HepG2 (cell line): ENCODE measurements around the gene OSBPL10. TPM values are rescaled to one million over a fixed set of nuclear protein-coding genes. Genes with fewer than 3 reads are reported as not detected.
"Not testable (repeated sequence)": the region's sequence is repeated elsewhere in the genome, so short reads cannot be mapped to it uniquely, and the experiment has no call there.

Experiments used
- ATAC-seq: fragments of 200-7000 bp; cut with Tn5 transposase; 3 replicates; pipeline ENCODE4 v1.9.1; 2020; ENCODE audit warnings: mild to moderate bottlenecking, moderate library complexity
- BruUV-seq: library from RNA; stranded (reverse); fragments of 400-500 nt; replicated peaks from 2 replicates; lab custom pipeline; 2021; lab: Mats Ljungman, UMichigan
- CTCF ChIA-PET: fragments of 300-600 bp; formaldehyde crosslinking; extraction: SDS; loops from one replicate; lab custom pipeline; 2021; ENCODE audit warnings: low total read pairs, inconsistent platforms, low intra/inter-chr PET ratio; lab: Yijun Ruan, JAX
- POLR2A ChIA-PET: fragments of 350-600 bp; sonication (Branson Sonifier 250); formaldehyde crosslinking; loops from one replicate; lab custom pipeline; 2020; ENCODE audit warnings: antibody characterized with exemption, inconsistent platforms; lab: Yijun Ruan, JAX
- DNase-seq: peaks from one replicate; pipeline ENCODE4 v3.0.0-alpha.2; 2015; ENCODE audit warnings: low spot score
- FAIRE-seq: peaks from 3 replicates; lab custom pipeline; 2011; peaks lifted over from hg19 to GRCh38; lab: Jason Lieb, UNC
- H2AFZ ChIP-seq: one replicate; pipeline ENCODE4 v1.6.1; 2011; ENCODE audit warnings: low read length, inconsistent platforms
- H3K27ac ChIP-seq: fragments of 300-600 bp; 3 replicates; pipeline ENCODE4 v1.8.0; 2011; ENCODE audit warnings: mixed run types, mild to moderate bottlenecking, mixed read lengths, low read length, inconsistent platforms; ENCODE audit not compliant: insufficient read depth; ENCODE audit errors: extremely low read length
- H3K27me3 ChIP-seq, 2 experiments: fragments of 200-600 bp in 1 of 2; 2 replicates in 1 of 2; 3 replicates in 1 of 2; pipeline versions ENCODE4 v1.6.0 to v1.8.0; 2011; ENCODE audit warnings: low read length in 2 of 2, mild to moderate bottlenecking in 2 of 2, moderate library complexity in 2 of 2, inconsistent platforms in 1 of 2; ENCODE audit not compliant: insufficient read depth in 2 of 2, control insufficient read depth in 1 of 2
- H3K36me3 ChIP-seq, 2 experiments: fragments of 200-600 bp in 1 of 2; replicated peaks in 1 of 2; 2 replicates in 1 of 2; 3 replicates in 1 of 2; pipeline versions ENCODE4 v1.5.1 to v1.8.0; 2011; ENCODE audit warnings: low read length in 2 of 2, inconsistent platforms in 1 of 2; ENCODE audit not compliant: insufficient read depth in 2 of 2, control insufficient read depth in 1 of 2
- H3K4me1 ChIP-seq: 2 replicates; pipeline ENCODE4 v1.5.1; 2012; ENCODE audit warnings: low read length, inconsistent platforms; ENCODE audit not compliant: insufficient read depth
- H3K4me2 ChIP-seq: 2 replicates; pipeline ENCODE4 v1.6.0; 2011; ENCODE audit warnings: low read depth, low read length, inconsistent platforms
- H3K4me3 ChIP-seq, 3 experiments: fragments of 200-600 bp in 1 of 3; sonication (generic), shearing (Covaris generic) in 1 of 3; replicated peaks in 1 of 3; 2 replicates each; pipeline ENCODE4 v1.5.1; 2011 to 2016; ENCODE audit warnings: low read length in 3 of 3, inconsistent platforms in 2 of 3, low read depth in 2 of 3, mild to moderate bottlenecking in 2 of 3, control low read depth in 1 of 3, mixed read lengths in 1 of 3; ENCODE audit not compliant: insufficient read depth in 1 of 3
- H3K79me2 ChIP-seq: one replicate; pipeline ENCODE4 v1.6.1; 2011; ENCODE audit warnings: low read length, inconsistent platforms; ENCODE audit not compliant: insufficient read depth
- H3K9ac ChIP-seq: 2 replicates; pipeline ENCODE4 v1.6.0; 2011; ENCODE audit warnings: mild to moderate bottlenecking, low read depth, low read length, inconsistent platforms; ENCODE audit not compliant: insufficient read depth
- H3K9me3 ChIP-seq: 2 replicates; pipeline ENCODE4 v1.5.1; 2012; ENCODE audit warnings: mild to moderate bottlenecking, low read length
- H4K20me1 ChIP-seq: 2 replicates; pipeline ENCODE4 v1.6.0; 2011; ENCODE audit warnings: inconsistent platforms, mild to moderate bottlenecking, low read length, moderate library complexity; ENCODE audit not compliant: insufficient read depth
- HMGXB3 ChIP-seq: sonication (generic); formaldehyde crosslinking; IDR thresholded peaks from 2 replicates; pipeline ENCODE4 v1.4.0; 2020; ENCODE audit warnings: missing genetic modification reagents, borderline replicate concordance
- MAFF ChIP-seq: IDR thresholded peaks from 2 replicates; pipeline ENCODE4 v1.6.1; 2011; ENCODE audit warnings: low read depth, low read length, improper control_type of control experiment
- MAFK ChIP-seq, 2 experiments: IDR thresholded peaks in 1 of 2; conservative IDR thresholded peaks in 1 of 2; 2 replicates each; pipeline ENCODE4 v1.6.1; 2011; ENCODE audit warnings: improper control_type of control experiment in 2 of 2, low read length in 2 of 2
- WGBS: methylation state at CpG from one replicate; pipeline ENCODE4 v1.1.6; 2017; ENCODE audit warnings: low lambda C conversion rate; 5-methylcytosine and 5-hydroxymethylcytosine counted together
- in situ Hi-C: cut with HindIII; loops from 2 replicates; pipeline ENCODE4 v1.10.0; 2017; ENCODE audit warnings: low pct_unique_long_range_greater_than_20kb; ENCODE audit not compliant: extremely low pct_ligation_motif_present
- intact Hi-C: fragments of 100-400 bp; cut with micrococcal nuclease; formaldehyde crosslinking; loops from one replicate; pipeline ENCODE4 v1.10.0; 2022; ENCODE audit not compliant: unreplicated experiment
- polyA plus RNA-seq, 8 experiments: library from polyadenylated mRNA; depleted of rRNA in 3 of 8; stranded (reverse) in 7 of 8; unstranded in 1 of 8; fragments of >200 nt; fragmentation: Illumina TruSeq in 4 of 8; extraction: Trizol in 4 of 8; gene quantifications; 2 replicates each; pipeline versions ENCODE4 v1.2.1 to v1.2.3, GENCODE V29; 2011 to 2016; ENCODE audit warnings: low read depth in 4 of 8, missing spikeins in 1 of 8, mixed read lengths in 1 of 8; ENCODE audit not compliant: insufficient read depth in 1 of 8
- total RNA-seq, 5 experiments: library from RNA; depleted of rRNA; stranded (reverse); fragments of >200 nt; fragmentation: Illumina TruSeq; extraction: Trizol; gene quantifications; 2 replicates each; pipeline ENCODE4 v1.2.3, GENCODE V29; 2016; ENCODE audit warnings: low read depth in 1 of 5

The OSBPL10 gene
- total and polyA plus RNA-seq, 2 of the 13 experiments (the other 11 are each of a cell fraction or from before 2014, with no cell fraction given), result 10.3 to 28.6 TPM

- BruUV-seq, H3K27me3 ChIP-seq, H3K79me2 ChIP-seq, POLR2A ChIA-PET, H3K4me3 ChIP-seq, FAIRE-seq, H3K9me3 ChIP-seq, CTCF ChIA-PET, H3K27ac ChIP-seq, H2AFZ ChIP-seq, H4K20me1 ChIP-seq, H3K36me3 ChIP-seq, DNase-seq, intact Hi-C loops, H3K4me2 ChIP-seq, in situ Hi-C loops, ATAC-seq, H3K9ac ChIP-seq: not testable (repeated sequence)
- H3K4me1 ChIP-seq, result peaks cover 15% of the 10 kb centered on the region
- WGBS, result 54% methylated on average over 5 of the region's 5 CpGs
Observed at GRCh38 chr3:31995026-31995425, 14.0 kb upstream of the OSBPL10 start.

GRCh38 chr3:31993843-31994242 is 12.8 kb upstream of the OSBPL10 start:
- Histone ChIP-seq H3K27me3 (no peaks in the 10 kb centered on the region), H3K4me2 (no peak overlapping the region), H4K20me1 (no peaks in the 10 kb centered on the region), H3K27ac (no peak overlapping the region), H3K36me3 (no peaks in the 10 kb centered on the region), H3K9ac (no peak overlapping the region), H3K4me1 (peaks cover 7% of the 10 kb centered on the region), H3K9me3 (no peaks in the 10 kb centered on the region; the same call in 1 of the 2 replicates), H3K4me3 (no peak overlapping the region), H2AFZ (no peak overlapping the region), H3K79me2 (no peaks in the 10 kb centered on the region)
- TF ChIP-seq MAFF, result peak; percentile 55
- TF ChIP-seq MAFK (conservative IDR thresholded peaks at IDR 0.05 in 1 of 2, IDR thresholded peaks at IDR 0.05 in 1 of 2; ENCODE audit: low read length in 2 of 2), result peak; percentile 54 to 74; a peak in 3 of 4 replicates
- TF ChIP-seq HMGXB3, result no peak
- FAIRE-seq, result no peak
- POLR2A ChIA-PET, result no interaction called here
- intact Hi-C loops (no loop called here), in situ Hi-C loops (no loop called here)
- 88% methylated on average over 1 of the region's 1 CpG for WGBS
- no peak for ATAC-seq
- CTCF ChIA-PET, result no interaction called here
- no TSS peak for BruUV-seq
- no peak for DNase-seq

- in situ Hi-C loops, ATAC-seq, intact Hi-C loops, BruUV-seq, H3K4me3 ChIP-seq, H3K4me2 ChIP-seq, H3K79me2 ChIP-seq, DNase-seq, H2AFZ ChIP-seq, H3K27me3 ChIP-seq, H3K4me1 ChIP-seq, H3K27ac ChIP-seq, H3K9ac ChIP-seq, H3K9me3 ChIP-seq, H3K36me3 ChIP-seq, FAIRE-seq, H4K20me1 ChIP-seq, CTCF ChIA-PET: not testable (repeated sequence)
- WGBS, result 81% methylated on average over 6 of the region's 6 CpGs
- POLR2A ChIA-PET, result interaction anchor here (1.1 kb wide), 1 partner anchor 12 kb away, joined by 3 read pairs; the partner anchor contains the start of genes OSBPL10 and ZNF860
Observed at GRCh38 chr3:31992995-31993394, 11.9 kb upstream of the OSBPL10 start.
